SK-N-SH (cell line): Measurements from ENCODE around the gene CCT8L2. TPM values are rescaled to one million over a fixed set of nuclear protein-coding genes. Genes with fewer than 3 reads are reported as not detected.

Experiments
- CTCF ChIA-PET: fragments of 300-600, 350-600 bp; formaldehyde crosslinking; extraction: SDS; loops from one replicate; lab custom pipeline; 2021; lab: Yijun Ruan, JAX
- POLR2A ChIA-PET: fragments of 350-600 bp; sonication (Branson Sonifier 250); formaldehyde crosslinking; extraction: SDS; loops from one replicate; lab custom pipeline; 2020; ENCODE audit warnings: antibody characterized with exemption, inconsistent platforms; lab: Yijun Ruan, JAX
- DNase-seq: peaks from one replicate; pipeline ENCODE4 v3.0.0; 2012
- H2AFZ ChIP-seq: fragments of 200-600 bp; sonication (generic); 2 replicates; pipeline ENCODE4 v1.8.1; 2016; ENCODE audit warnings: antibody characterized with exemption, mild to moderate bottlenecking, low read depth
- H3F3A ChIP-seq: fragments of 200-600 bp; sonication (generic); replicated peaks from 2 replicates; pipeline ENCODE3; 2016; ENCODE audit warnings: antibody characterized with exemption, mild to moderate bottlenecking; ENCODE audit not compliant: insufficient read depth
- H3K27ac ChIP-seq, 2 experiments: fragments of 200-500 bp in 1 of 2; fragments of 200-600 bp in 1 of 2; sonication (Bioruptor generic) in 1 of 2; sonication (generic), shearing (Covaris generic) in 1 of 2; 2 replicates each; pipeline versions ENCODE4 v1.5.1 to v1.6.1; 2014 to 2016; ENCODE audit warnings: low read depth in 2 of 2, inconsistent platforms in 1 of 2, low read length in 1 of 2, mild to moderate bottlenecking in 1 of 2, mixed read lengths in 1 of 2
- H3K27me3 ChIP-seq: fragments of 200-600 bp; sonication (generic), shearing (Covaris generic); 2 replicates; pipeline ENCODE4 v1.6.1; 2016; ENCODE audit warnings: mixed run types; ENCODE audit not compliant: insufficient read depth
- H3K36me3 ChIP-seq, 2 experiments: fragments of 200-500 bp in 1 of 2; fragments of 200-600 bp in 1 of 2; sonication (Bioruptor generic) in 1 of 2; sonication (generic) in 1 of 2; replicated peaks in 1 of 2; 2 replicates each; pipeline versions ENCODE3 to v1.5.1; 2014 to 2016; ENCODE audit warnings: low read length in 1 of 2, mild to moderate bottlenecking in 1 of 2; ENCODE audit not compliant: insufficient read depth in 2 of 2, control insufficient read depth in 1 of 2
- H3K4me1 ChIP-seq, 2 experiments: fragments of 200-500 bp in 1 of 2; fragments of 200-600 bp in 1 of 2; sonication (Bioruptor generic) in 1 of 2; sonication (generic), shearing (Covaris generic) in 1 of 2; 2 replicates each; pipeline versions ENCODE4 v1.5.1 to v1.6.1; 2014 to 2016; ENCODE audit warnings: low read depth in 1 of 2, low read length in 1 of 2, mixed run types in 1 of 2; ENCODE audit not compliant: insufficient read depth in 2 of 2, control insufficient read depth in 1 of 2
- H3K4me2 ChIP-seq: fragments of 200-600 bp; sonication (generic), shearing (Covaris generic); 2 replicates; pipeline ENCODE4 v1.6.1; 2017; ENCODE audit warnings: mixed run types
- H3K4me3 ChIP-seq, 2 experiments: fragments of 200-500 bp in 1 of 2; fragments of 200-600 bp in 1 of 2; sonication (Bioruptor generic) in 1 of 2; sonication (generic), shearing (Covaris generic) in 1 of 2; 2 replicates each; pipeline versions ENCODE4 v1.5.1 to v1.8.1; 2014 to 2016; ENCODE audit warnings: low read depth in 2 of 2, inconsistent platforms in 1 of 2, low read length in 1 of 2, mild to moderate bottlenecking in 1 of 2, mixed read lengths in 1 of 2, moderate library complexity in 1 of 2
- H3K79me2 ChIP-seq: fragments of 200-600 bp; sonication (generic); 2 replicates; pipeline ENCODE4 v1.8.1; 2017; ENCODE audit warnings: mild to moderate bottlenecking; ENCODE audit not compliant: insufficient read depth
- H3K9ac ChIP-seq: fragments of 200-600 bp; sonication (generic); 2 replicates; pipeline ENCODE4 v1.6.1; 2017; ENCODE audit warnings: mixed run types
- H3K9me2 ChIP-seq: fragments of 200-600 bp; sonication (generic); 2 replicates; pipeline ENCODE4 v1.6.1; 2017; ENCODE audit warnings: mixed run types
- H3K9me3 ChIP-seq: fragments of 200-600 bp; sonication (generic); 2 replicates; pipeline ENCODE4 v1.6.1; 2017; ENCODE audit warnings: mixed run types, mild to moderate bottlenecking, moderate library complexity
- H4K20me1 ChIP-seq: fragments of 200-600 bp; sonication (generic); 2 replicates; pipeline ENCODE4 v1.6.1; 2017; ENCODE audit warnings: mild to moderate bottlenecking, mixed run types; ENCODE audit not compliant: insufficient read depth
- CHD2 ChIP-seq: fragments of 150-350 bp; IDR thresholded peaks from 2 replicates; pipeline ENCODE4 v1.6.1; 2018; ENCODE audit warnings: low read length; ENCODE audit not compliant: partially characterized antibody
- CTCF ChIP-seq: fragments of 200-600 bp; sonication (generic); IDR thresholded peaks from 2 replicates; pipeline ENCODE4 v1.6.1; 2017; ENCODE audit warnings: antibody characterized with exemption, mild to moderate bottlenecking, moderate library complexity
- ELF1 ChIP-seq: IDR thresholded peaks from 2 replicates; pipeline ENCODE4 v1.4.0; 2012
- EZH2phosphoT487 ChIP-seq: fragments of 200-600 bp; sonication (generic); IDR thresholded peaks from 2 replicates; pipeline ENCODE4 v1.6.1; 2017; ENCODE audit warnings: low read depth, mixed run types, mild to moderate bottlenecking, antibody characterized with exemption, moderate library complexity, borderline replicate concordance
- FOSL2 ChIP-seq: IDR thresholded peaks from 2 replicates; pipeline ENCODE4 v1.4.0; 2012; ENCODE audit warnings: low read depth, mild to moderate bottlenecking, moderate library complexity, borderline replicate concordance
- FOXJ3 ChIP-seq: sonication (generic); formaldehyde crosslinking; IDR thresholded peaks from 2 replicates; pipeline ENCODE4 v1.5.1; 2020; ENCODE audit warnings: mild to moderate bottlenecking, missing genetic modification reagents
- FOXM1 ChIP-seq: IDR thresholded peaks from 2 replicates; pipeline ENCODE4 v1.4.0; 2012; ENCODE audit warnings: low read depth, mild to moderate bottlenecking
- IRF3 ChIP-seq: fragments of 150-350 bp; IDR thresholded peaks from 2 replicates; pipeline ENCODE4 v1.6.1; 2016; ENCODE audit warnings: mild to moderate bottlenecking, low read depth, low read length
- JUND ChIP-seq: IDR thresholded peaks from 2 replicates; pipeline ENCODE4 v1.4.0; 2012
- MAX ChIP-seq: IDR thresholded peaks from 2 replicates; pipeline ENCODE4 v1.4.0; 2012; ENCODE audit warnings: low read depth
- NFIC ChIP-seq: IDR thresholded peaks from 2 replicates; pipeline ENCODE4 v1.4.0; 2012; ENCODE audit warnings: borderline replicate concordance
- PBX3 ChIP-seq: IDR thresholded peaks from 2 replicates; pipeline ENCODE4; 2012
- RAD21 ChIP-seq: IDR thresholded peaks from 2 replicates; pipeline ENCODE4 v1.6.1; 2012; ENCODE audit warnings: mild to moderate bottlenecking, low read length
- REST ChIP-seq: IDR thresholded peaks from 2 replicates; pipeline ENCODE4 v1.6.1; 2012; ENCODE audit warnings: mild to moderate bottlenecking, low read depth, low read length, moderate library complexity
- RFX5 ChIP-seq: IDR thresholded peaks from 2 replicates; pipeline ENCODE4 v1.6.1; 2012; ENCODE audit warnings: mild to moderate bottlenecking, improper control_type of control experiment, low read length
- RXRA ChIP-seq: IDR thresholded peaks from 2 replicates; pipeline ENCODE4 v1.4.0; 2012; ENCODE audit warnings: low read depth, mild to moderate bottlenecking, borderline replicate concordance
- TAF1 ChIP-seq: IDR thresholded peaks from 2 replicates; pipeline ENCODE4 v1.6.1; 2012; ENCODE audit warnings: low read depth, mild to moderate bottlenecking, low read length, moderate library complexity, borderline replicate concordance
- TCF12 ChIP-seq: IDR thresholded peaks from 2 replicates; pipeline ENCODE4 v1.4.0; 2012
- TEAD4 ChIP-seq: IDR thresholded peaks from 2 replicates; pipeline ENCODE4 v1.4.0; 2012; ENCODE audit warnings: mild to moderate bottlenecking, borderline replicate concordance; ENCODE audit not compliant: insufficient read depth
- ZBTB33 ChIP-seq: IDR thresholded peaks from 2 replicates; pipeline ENCODE4 v1.4.0; 2012; ENCODE audit warnings: low read depth, borderline replicate concordance
- WGBS: methylation state at CpG from one replicate; pipeline ENCODE4 v1.1.6; 2017; ENCODE audit warnings: low lambda C conversion rate; 5-methylcytosine and 5-hydroxymethylcytosine counted together
- polyA plus RNA-seq, 3 experiments: library from polyadenylated mRNA; depleted of rRNA; stranded (reverse); fragments of >200 nt; gene quantifications; 2 replicates each; pipeline ENCODE4 v1.2.3, GENCODE V29; 2012

The CCT8L2 gene
- polyA plus RNA-seq, 1 of the 3 experiments (the other 2 are of a cell fraction) = not detected

GRCh38 chr22:16563555-16564520 lies 28.8 kb downstream of the CCT8L2 start:
- WGBS = 11% methylated on average over 9 of the region's 14 CpGs
- no peaks in the 10 kb centered on the region for H3K79me2 ChIP-seq
- H3K4me3 ChIP-seq = no peak overlapping the region
- H3K27ac ChIP-seq = no peak overlapping the region
- ChIA-PET CTCF (no interaction called here), POLR2A (no interaction called here)
- H3K9ac ChIP-seq = no peak overlapping the region
- H3K9me2 ChIP-seq = no peaks in the 10 kb centered on the region
- H3K36me3 ChIP-seq = no peaks in the 10 kb centered on the region
- no peak overlapping the region for H2AFZ ChIP-seq
- H3K9me3 ChIP-seq = no peaks in the 10 kb centered on the region
- no peaks in the 10 kb centered on the region for H3F3A ChIP-seq
- H3K27me3 ChIP-seq = no peaks in the 10 kb centered on the region
- DNase-seq = no peak
- H3K4me2 ChIP-seq = no peak overlapping the region
- H3K4me1 ChIP-seq = no peaks in the 10 kb centered on the region
- no peak for TF ChIP-seq FOSL2
- TF ChIP-seq EZH2phosphoT487 = no peak
- no peak for TF ChIP-seq REST
- no peak for TF ChIP-seq CTCF
- no peak for TF ChIP-seq TAF1
- no peak for TF ChIP-seq JUND
- TF ChIP-seq PBX3 = no peak
- TF ChIP-seq FOXM1 = no peak
- TF ChIP-seq ELF1 = no peak
- no peak for TF ChIP-seq RAD21
- no peak for TF ChIP-seq MAX
- no peak for TF ChIP-seq ZBTB33
- TF ChIP-seq CHD2 = no peak
- TF ChIP-seq FOXJ3 = no peak
- TF ChIP-seq IRF3 = no peak
- no peak for TF ChIP-seq TCF12
- TF ChIP-seq RXRA = no peak
- no peak for TF ChIP-seq TEAD4
- no peak for TF ChIP-seq RFX5
- TF ChIP-seq NFIC = no peak
- TF ChIP-seq, all 33 proteins: peak for 0
- H4K20me1 ChIP-seq = no peaks in the 10 kb centered on the region
